ENCODE data around the gene ZGPAT. TPM values are rescaled to one million over a fixed set of nuclear protein-coding genes. Genes with fewer than 3 reads are reported as not detected.

ZGPAT gene
- polyA plus RNA-seq, 1 donor from 2014 or later, result 60.8 TPM

- no peak overlapping the region for H2AFZ ChIP-seq (ENCODE audit: low read depth, low read length)
- H3K27me3 ChIP-seq (ENCODE audit: insufficient read depth, low read depth, low read length), result no peaks in the 10 kb centered on the region
- TF ChIP-seq MXI1 (conservative IDR thresholded peaks at IDR 0.05; ENCODE audit: poor library complexity, severe bottlenecking) (no peak), TAF1 (IDR thresholded peaks at IDR 0.05; ENCODE audit: low read depth) (no peak), CTCF (IDR thresholded peaks at IDR 0.05; ENCODE audit: poor library complexity, severe bottlenecking) (no peak), SMC3 (conservative IDR thresholded peaks at IDR 0.05; ENCODE audit: poor library complexity) (no peak), EZH2 (IDR thresholded peaks at IDR 0.05; ENCODE audit: borderline replicate concordance, insufficient read depth, low read length, poor library complexity, severe bottlenecking) (no peak), EP300 (conservative IDR thresholded peaks at IDR 0.05; ENCODE audit: poor library complexity, severe bottlenecking) (no peak), RAD21 (conservative IDR thresholded peaks at IDR 0.05) (no peak), POLR2AphosphoS5 (IDR thresholded peaks at IDR 0.05) (no peak)
- TF ChIP-seq, protein P1, sequence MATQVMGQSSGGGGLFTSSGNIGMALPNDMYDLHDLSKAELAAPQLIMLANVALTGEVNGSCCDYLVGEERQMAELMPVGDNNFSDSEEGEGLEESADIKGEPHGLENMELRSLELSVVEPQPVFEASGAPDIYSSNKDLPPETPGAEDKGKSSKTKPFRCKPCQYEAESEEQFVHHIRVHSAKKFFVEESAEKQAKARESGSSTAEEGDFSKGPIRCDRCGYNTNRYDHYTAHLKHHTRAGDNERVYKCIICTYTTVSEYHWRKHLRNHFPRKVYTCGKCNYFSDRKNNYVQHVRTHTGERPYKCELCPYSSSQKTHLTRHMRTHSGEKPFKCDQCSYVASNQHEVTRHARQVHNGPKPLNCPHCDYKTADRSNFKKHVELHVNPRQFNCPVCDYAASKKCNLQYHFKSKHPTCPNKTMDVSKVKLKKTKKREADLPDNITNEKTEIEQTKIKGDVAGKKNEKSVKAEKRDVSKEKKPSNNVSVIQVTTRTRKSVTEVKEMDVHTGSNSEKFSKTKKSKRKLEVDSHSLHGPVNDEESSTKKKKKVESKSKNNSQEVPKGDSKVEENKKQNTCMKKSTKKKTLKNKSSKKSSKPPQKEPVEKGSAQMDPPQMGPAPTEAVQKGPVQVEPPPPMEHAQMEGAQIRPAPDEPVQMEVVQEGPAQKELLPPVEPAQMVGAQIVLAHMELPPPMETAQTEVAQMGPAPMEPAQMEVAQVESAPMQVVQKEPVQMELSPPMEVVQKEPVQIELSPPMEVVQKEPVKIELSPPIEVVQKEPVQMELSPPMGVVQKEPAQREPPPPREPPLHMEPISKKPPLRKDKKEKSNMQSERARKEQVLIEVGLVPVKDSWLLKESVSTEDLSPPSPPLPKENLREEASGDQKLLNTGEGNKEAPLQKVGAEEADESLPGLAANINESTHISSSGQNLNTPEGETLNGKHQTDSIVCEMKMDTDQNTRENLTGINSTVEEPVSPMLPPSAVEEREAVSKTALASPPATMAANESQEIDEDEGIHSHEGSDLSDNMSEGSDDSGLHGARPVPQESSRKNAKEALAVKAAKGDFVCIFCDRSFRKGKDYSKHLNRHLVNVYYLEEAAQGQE (IDR thresholded peaks at IDR 0.05; ENCODE audit: borderline replicate concordance), result no peak
- no peak overlapping the region for H3K9ac ChIP-seq (ENCODE audit: low read length)
- H3F3A ChIP-seq (ENCODE audit: insufficient read depth, low read length, poor library complexity, severe bottlenecking), result no peaks in the 10 kb centered on the region
- H3K9me2 ChIP-seq (ENCODE audit: insufficient read depth, low read length), result no peaks in the 10 kb centered on the region
- no peak overlapping the region for H3K4me2 ChIP-seq (ENCODE audit: low read length)
- H4K20me1 ChIP-seq (ENCODE audit: insufficient read depth), result no peaks in the 10 kb centered on the region
- H3K27ac ChIP-seq (ENCODE audit: low read length), result no peak overlapping the region
- no peaks in the 10 kb centered on the region for H3K36me3 ChIP-seq (ENCODE audit: insufficient read depth, low read length)
- H3K4me3 ChIP-seq (ENCODE audit: low read length), result no peak overlapping the region
- H3K9me3 ChIP-seq (ENCODE audit: low read length), result no peaks in the 10 kb centered on the region
- no peaks in the 10 kb centered on the region for H3K79me2 ChIP-seq (replicated peaks; ENCODE audit: insufficient read depth, low read length)
Measured at GRCh38 chr20:63692436-63693082, 15.3 kb upstream of the ZGPAT start.

DNA sequence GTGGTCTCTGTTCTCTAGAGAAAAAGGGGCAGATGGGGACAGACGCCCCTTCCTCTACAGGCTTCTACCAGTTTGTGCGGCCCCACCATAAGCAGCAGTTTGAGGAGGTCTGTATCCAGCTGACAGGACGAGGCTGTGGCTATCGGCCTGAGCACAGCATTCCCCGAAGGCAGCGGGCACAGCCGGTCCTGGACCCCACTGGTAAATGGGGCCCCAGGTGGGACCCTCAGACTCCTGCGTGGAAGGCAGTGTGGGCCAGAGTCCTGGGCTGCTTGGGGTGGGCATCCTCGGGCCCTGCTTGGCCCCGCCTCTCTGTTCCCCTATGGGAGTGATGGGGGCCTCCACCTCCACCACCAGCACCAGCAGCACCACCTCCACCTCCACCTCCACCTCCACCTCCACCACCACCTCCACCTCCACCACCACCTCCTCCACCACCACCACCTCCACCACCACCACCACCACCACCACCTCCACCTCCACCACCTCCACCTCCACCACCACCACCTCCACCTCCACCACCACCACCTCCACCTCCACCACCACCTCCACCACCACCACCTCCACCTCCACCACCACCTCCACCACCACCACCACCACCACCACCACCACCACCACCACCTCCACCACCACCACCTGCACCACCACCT lies 14.6 kb upstream of the ZGPAT start:
- no peak overlapping the region for H3K4me2 ChIP-seq (ENCODE audit: low read length)
- no peak overlapping the region for H3K27ac ChIP-seq (ENCODE audit: low read length)
- no peaks in the 10 kb centered on the region for H3K27me3 ChIP-seq (ENCODE audit: insufficient read depth, low read depth, low read length)
- no peaks in the 10 kb centered on the region for H3K79me2 ChIP-seq (replicated peaks; ENCODE audit: insufficient read depth, low read length)
- no peaks in the 10 kb centered on the region for H3K9me3 ChIP-seq (ENCODE audit: low read length)
- H3K9me2 ChIP-seq (ENCODE audit: insufficient read depth, low read length), result no peaks in the 10 kb centered on the region
- H3K4me3 ChIP-seq (ENCODE audit: low read length), result no peak overlapping the region
- TF ChIP-seq SMC3 (conservative IDR thresholded peaks at IDR 0.05; ENCODE audit: poor library complexity) (no peak), EP300 (conservative IDR thresholded peaks at IDR 0.05; ENCODE audit: poor library complexity, severe bottlenecking) (no peak), TAF1 (IDR thresholded peaks at IDR 0.05; ENCODE audit: low read depth) (no peak), POLR2AphosphoS5 (IDR thresholded peaks at IDR 0.05) (no peak), RAD21 (conservative IDR thresholded peaks at IDR 0.05) (no peak), MXI1 (conservative IDR thresholded peaks at IDR 0.05; ENCODE audit: poor library complexity, severe bottlenecking) (no peak), CTCF (IDR thresholded peaks at IDR 0.05; ENCODE audit: poor library complexity, severe bottlenecking) (no peak), EZH2 (IDR thresholded peaks at IDR 0.05; ENCODE audit: borderline replicate concordance, insufficient read depth, low read length, poor library complexity, severe bottlenecking) (no peak)
- TF ChIP-seq, protein P1 (IDR thresholded peaks at IDR 0.05; ENCODE audit: borderline replicate concordance), result no peak
- H3F3A ChIP-seq (ENCODE audit: insufficient read depth, low read length, poor library complexity, severe bottlenecking), result no peaks in the 10 kb centered on the region
- H3K36me3 ChIP-seq (ENCODE audit: insufficient read depth, low read length), result no peaks in the 10 kb centered on the region
- H2AFZ ChIP-seq (ENCODE audit: low read depth, low read length), result no peak overlapping the region
- H3K9ac ChIP-seq (ENCODE audit: low read length), result no peak overlapping the region
- H4K20me1 ChIP-seq (ENCODE audit: insufficient read depth), result no peaks in the 10 kb centered on the region
